Natural killer cell (primary cell): ENCODE measurements around the gene ERN2. TPM values are rescaled to one million over a fixed set of nuclear protein-coding genes. Genes with fewer than 3 reads are reported as not detected.

Source experiments
- ATAC-seq, 3 donors: fragments of 150-1000 bp in 2 of 3; fragments of 200-7000 bp in 1 of 3; cut with Tn5 transposase; 1 replicate in 1 of 3; 2 replicates in 2 of 3; pipeline ENCODE4 v1.10.0; 2021; ENCODE audit warnings: mild to moderate bottlenecking in 2 of 3, moderate library complexity in 2 of 3
- DNase-seq, 2 donors: peaks; one replicate each; pipeline versions ENCODE4 v3.0.0 to v3.0.0-alpha.2; 2013 to 2021; ENCODE audit warnings: mixed read lengths in 1 of 2
- H3K27ac ChIP-seq: one replicate; pipeline ENCODE4 v1.5.1; 2013; ENCODE audit warnings: mild to moderate bottlenecking, low read length
- H3K27me3 ChIP-seq: one replicate; pipeline ENCODE4 v1.6.1; 2013; ENCODE audit warnings: low read length; ENCODE audit not compliant: control insufficient read depth, insufficient read depth
- H3K36me3 ChIP-seq: one replicate; pipeline ENCODE4 v1.6.1; 2013; ENCODE audit warnings: low read length; ENCODE audit not compliant: control insufficient read depth, insufficient read depth
- H3K4me1 ChIP-seq: one replicate; pipeline ENCODE4 v1.6.1; 2013; ENCODE audit warnings: low read length; ENCODE audit not compliant: control insufficient read depth, insufficient read depth
- H3K4me3 ChIP-seq: one replicate; pipeline ENCODE4 v1.5.1; 2013; ENCODE audit warnings: low read length
- H3K9me3 ChIP-seq: one replicate; pipeline ENCODE4 v1.6.1; 2013; ENCODE audit warnings: low read length; ENCODE audit not compliant: control insufficient read depth, insufficient read depth
- H3K27ac Mint-ChIP-seq, 2 donors: one replicate each; pipeline ENCODE4 v1.8.0; 2022; ENCODE audit warnings: mild to moderate bottlenecking in 2 of 2, mixed read lengths in 2 of 2, moderate library complexity in 1 of 2
- H3K27me3 Mint-ChIP-seq, 2 donors: one replicate each; pipeline ENCODE4 v1.8.0; 2022; ENCODE audit warnings: low read depth in 2 of 2, mixed read lengths in 2 of 2
- H3K36me3 Mint-ChIP-seq: one replicate; pipeline ENCODE4 v1.8.0; 2022; ENCODE audit warnings: mixed read lengths
- H3K4me1 Mint-ChIP-seq, 2 donors: one replicate each; pipeline ENCODE4 v1.8.0; 2022; ENCODE audit warnings: mixed read lengths in 2 of 2
- H3K4me3 Mint-ChIP-seq: one replicate; pipeline ENCODE4 v1.8.0; 2022; ENCODE audit warnings: mild to moderate bottlenecking, moderate library complexity, mixed read lengths
- H3K9me3 Mint-ChIP-seq, 2 donors: one replicate each; pipeline ENCODE4 v1.8.0; 2022; ENCODE audit warnings: mixed read lengths in 2 of 2
- CTCF ChIP-seq: fragments of 200-600 bp; IDR thresholded peaks from one replicate; pipeline ENCODE4 v1.8.0; 2022; ENCODE audit warnings: antibody characterized with exemption
- WGBS: methylation state at CpG from one replicate; pipeline ENCODE4 v1.1.7; 2013; ENCODE audit warnings: missing lambda C conversion rate; ENCODE audit not compliant: insufficient coverage; 5-methylcytosine and 5-hydroxymethylcytosine counted together
- intact Hi-C: fragments of 100-400 bp; cut with micrococcal nuclease; formaldehyde crosslinking; loops from one replicate; pipeline ENCODE4 v1.14.2; 2022
- total RNA-seq, 4 donors: library from RNA; stranded (reverse); fragments of 120-200 nt in 1 of 4; gene quantifications; one replicate each; pipeline versions ENCODE4 v1.2.3 to v1.2.4, GENCODE V29; 2013 to 2022

The ERN2 gene
- total RNA-seq, 3 donors from 2014 or later (not counting 1 experiment from before 2014, with no cell fraction given): not detected

GRCh38 chr16:23716484-23716883 lies 3.5 kb upstream of the ERN2 start:
- DNase-seq: no peak
- no peak overlapping the region for H3K4me3 Mint-ChIP-seq
- 81% methylated on average over 2 of the region's 5 CpGs for WGBS
- no peak overlapping the region for H3K27ac Mint-ChIP-seq
- H3K4me3 ChIP-seq: no peak overlapping the region
- intact Hi-C loops: no loop called here
- no peak overlapping the region for H3K27ac ChIP-seq
- peaks cover 30 to 33% of the 10 kb centered on the region in 2 donors for H3K27me3 Mint-ChIP-seq
- no peaks in the 10 kb centered on the region for H3K9me3 ChIP-seq
- TF ChIP-seq CTCF: no peak
- no peaks in the 10 kb centered on the region for H3K36me3 ChIP-seq
- no peak for ATAC-seq
- H3K27me3 ChIP-seq: peaks cover 3% of the 10 kb centered on the region
- peaks cover 0 to 4% of the 10 kb centered on the region in 2 donors for H3K4me1 Mint-ChIP-seq
- H3K36me3 Mint-ChIP-seq: no peaks in the 10 kb centered on the region
- no peaks in the 10 kb centered on the region for H3K4me1 ChIP-seq
- H3K9me3 Mint-ChIP-seq: no peaks in the 10 kb centered on the region

GRCh38 chr16:23711785-23712184 lies 1.2 kb downstream of the ERN2 start:
- H3K27me3 Mint-ChIP-seq: peaks cover 29 to 40% of the 10 kb centered on the region in 2 donors
- H3K27me3 ChIP-seq: peaks cover 6% of the 10 kb centered on the region
- TF ChIP-seq CTCF: no peak
- ATAC-seq (no peak), DNase-seq (no peak)
- 79% methylated on average over 4 of the region's 4 CpGs for WGBS
- peaks cover 0 to 4% of the 10 kb centered on the region in 2 donors for H3K4me1 Mint-ChIP-seq
- H3K27ac Mint-ChIP-seq: no peak overlapping the region
- H3K4me1 ChIP-seq: no peaks in the 10 kb centered on the region
- H3K9me3 Mint-ChIP-seq: no peaks in the 10 kb centered on the region
- no peak overlapping the region for H3K4me3 Mint-ChIP-seq
- H3K27ac ChIP-seq: no peak overlapping the region
- H3K36me3 ChIP-seq: no peaks in the 10 kb centered on the region
- no peaks in the 10 kb centered on the region for H3K36me3 Mint-ChIP-seq
- H3K4me3 ChIP-seq: no peak overlapping the region
- intact Hi-C loops: no loop called here
- peaks cover 4% of the 10 kb centered on the region for H3K9me3 ChIP-seq

GRCh38 chr16:23710504-23710903 lies 2.5 kb downstream of the ERN2 start:
- Histone ChIP-seq H3K27ac (no peak overlapping the region), H3K36me3 (no peaks in the 10 kb centered on the region), H3K9me3 (peaks cover 4% of the 10 kb centered on the region), H3K27me3 (peaks cover 6% of the 10 kb centered on the region), H3K4me3 (no peak overlapping the region), H3K4me1 (no peaks in the 10 kb centered on the region)
- intact Hi-C loops: no loop called here
- H3K9me3 Mint-ChIP-seq: no peaks in the 10 kb centered on the region
- no peak overlapping the region for H3K27ac Mint-ChIP-seq
- H3K27me3 Mint-ChIP-seq: peaks cover 27 to 36% of the 10 kb centered on the region in 2 donors
- ATAC-seq (no peak), DNase-seq (no peak)
- H3K4me1 Mint-ChIP-seq: peaks cover 0 to 4% of the 10 kb centered on the region in 2 donors
- TF ChIP-seq CTCF: no peak
- no peak overlapping the region for H3K4me3 Mint-ChIP-seq
- no peaks in the 10 kb centered on the region for H3K36me3 Mint-ChIP-seq
- 93% methylated on average over 3 of the region's 3 CpGs for WGBS

GRCh38 chr16:23710008-23710407 lies 3.0 kb downstream of the ERN2 start:
- no peak for TF ChIP-seq CTCF
- H3K36me3 ChIP-seq: no peaks in the 10 kb centered on the region
- DNase-seq: no peak
- Mint-ChIP-seq H3K36me3 (no peaks in the 10 kb centered on the region), H3K9me3 (no peaks in the 10 kb centered on the region), H3K27me3 (peaks cover 27 to 36% of the 10 kb centered on the region in 2 donors), H3K4me1 (peaks cover 0 to 4% of the 10 kb centered on the region in 2 donors), H3K27ac (no peak overlapping the region), H3K4me3 (no peak overlapping the region)
- H3K9me3 ChIP-seq: peaks cover 4% of the 10 kb centered on the region
- H3K27ac ChIP-seq: no peak overlapping the region
- no peak for ATAC-seq
- peaks cover 6% of the 10 kb centered on the region for H3K27me3 ChIP-seq
- H3K4me1 ChIP-seq: no peaks in the 10 kb centered on the region
- no peak overlapping the region for H3K4me3 ChIP-seq
- WGBS: 87% methylated on average over 2 of the region's 2 CpGs
- intact Hi-C loops: no loop called here
